Epithelial cell of proximal tubule (primary cell): Measurements from ENCODE around the gene NINJ1. TPM values are rescaled to one million over a fixed set of nuclear protein-coding genes. Genes with fewer than 3 reads are reported as not detected.
A peak's percentile ranks its signal among the peaks of the same experiment; 100 is the strongest.

Experiments
- DNase-seq: peaks from one replicate; pipeline ENCODE4 v3.0.0-alpha.2; 2011; ENCODE audit warnings: low read depth
- H3K4me3 ChIP-seq: 2 replicates; pipeline ENCODE4 v1.5.1; 2011; ENCODE audit warnings: low read depth, mild to moderate bottlenecking, low read length
- total RNA-seq: library from RNA; depleted of rRNA; stranded (reverse); fragments of >200 nt; gene quantifications from 2 replicates; pipeline ENCODE4 v1.2.3, GENCODE V29; 2015
- TF ChIP-seq, protein P1 (sequence below): conservative IDR thresholded peaks from 2 replicates; pipeline ENCODE4 v1.5.1; 2012; ENCODE audit warnings: low read depth, mild to moderate bottlenecking, low read length

Gene NINJ1
- total RNA-seq, 1 donor from 2014 or later = 59.0 TPM

- H3K4me3 ChIP-seq = no peak overlapping the region
- DNase-seq = peak; percentile 9
- TF ChIP-seq, protein P1, sequence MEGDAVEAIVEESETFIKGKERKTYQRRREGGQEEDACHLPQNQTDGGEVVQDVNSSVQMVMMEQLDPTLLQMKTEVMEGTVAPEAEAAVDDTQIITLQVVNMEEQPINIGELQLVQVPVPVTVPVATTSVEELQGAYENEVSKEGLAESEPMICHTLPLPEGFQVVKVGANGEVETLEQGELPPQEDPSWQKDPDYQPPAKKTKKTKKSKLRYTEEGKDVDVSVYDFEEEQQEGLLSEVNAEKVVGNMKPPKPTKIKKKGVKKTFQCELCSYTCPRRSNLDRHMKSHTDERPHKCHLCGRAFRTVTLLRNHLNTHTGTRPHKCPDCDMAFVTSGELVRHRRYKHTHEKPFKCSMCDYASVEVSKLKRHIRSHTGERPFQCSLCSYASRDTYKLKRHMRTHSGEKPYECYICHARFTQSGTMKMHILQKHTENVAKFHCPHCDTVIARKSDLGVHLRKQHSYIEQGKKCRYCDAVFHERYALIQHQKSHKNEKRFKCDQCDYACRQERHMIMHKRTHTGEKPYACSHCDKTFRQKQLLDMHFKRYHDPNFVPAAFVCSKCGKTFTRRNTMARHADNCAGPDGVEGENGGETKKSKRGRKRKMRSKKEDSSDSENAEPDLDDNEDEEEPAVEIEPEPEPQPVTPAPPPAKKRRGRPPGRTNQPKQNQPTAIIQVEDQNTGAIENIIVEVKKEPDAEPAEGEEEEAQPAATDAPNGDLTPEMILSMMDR = peak; percentile 98
Observed at GRCh38 chr9:93159601-93160471, 25.8 kb upstream of the NINJ1 start.

DNA sequence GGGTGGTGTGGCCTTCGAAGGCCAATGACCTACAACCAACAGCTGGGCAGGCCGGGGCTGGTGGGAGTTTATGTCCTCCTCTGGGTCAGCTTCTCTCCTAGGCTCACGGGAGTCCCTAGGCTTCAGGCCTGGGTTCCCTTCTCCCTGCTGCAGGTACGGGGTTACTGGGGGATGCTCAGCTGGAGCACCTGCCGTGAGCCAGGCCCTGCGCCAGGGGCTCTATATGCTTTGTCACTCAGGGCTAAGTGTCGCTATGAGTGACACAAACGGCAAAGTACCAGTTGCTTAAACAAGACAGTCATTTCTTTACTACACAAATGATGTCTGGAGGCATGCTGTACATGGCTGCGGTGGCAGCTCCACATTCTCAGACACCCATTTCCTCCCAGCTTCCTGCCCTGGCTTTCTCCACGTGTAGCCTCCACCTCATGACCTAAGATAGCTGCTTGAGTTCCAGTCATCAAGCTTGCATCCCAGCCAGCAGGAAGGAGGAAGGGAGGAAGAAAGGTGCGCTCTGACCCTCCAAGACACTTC is 22.5 kb upstream of the NINJ1 start:
- no peak for DNase-seq
- TF ChIP-seq, protein P1 = no peak
- no peak overlapping the region for H3K4me3 ChIP-seq

- H3K4me3 ChIP-seq = no peak overlapping the region
- no peak for DNase-seq
- TF ChIP-seq, protein P1 = no peak
Observed at GRCh38 chr9:93155716-93156474, 21.8 kb upstream of the NINJ1 start.

GRCh38 chr9:93154293-93154903 is 20.3 kb upstream of the NINJ1 start:
- DNase-seq = no peak
- TF ChIP-seq, protein P1 = peak; percentile 76
- no peak overlapping the region for H3K4me3 ChIP-seq

DNA sequence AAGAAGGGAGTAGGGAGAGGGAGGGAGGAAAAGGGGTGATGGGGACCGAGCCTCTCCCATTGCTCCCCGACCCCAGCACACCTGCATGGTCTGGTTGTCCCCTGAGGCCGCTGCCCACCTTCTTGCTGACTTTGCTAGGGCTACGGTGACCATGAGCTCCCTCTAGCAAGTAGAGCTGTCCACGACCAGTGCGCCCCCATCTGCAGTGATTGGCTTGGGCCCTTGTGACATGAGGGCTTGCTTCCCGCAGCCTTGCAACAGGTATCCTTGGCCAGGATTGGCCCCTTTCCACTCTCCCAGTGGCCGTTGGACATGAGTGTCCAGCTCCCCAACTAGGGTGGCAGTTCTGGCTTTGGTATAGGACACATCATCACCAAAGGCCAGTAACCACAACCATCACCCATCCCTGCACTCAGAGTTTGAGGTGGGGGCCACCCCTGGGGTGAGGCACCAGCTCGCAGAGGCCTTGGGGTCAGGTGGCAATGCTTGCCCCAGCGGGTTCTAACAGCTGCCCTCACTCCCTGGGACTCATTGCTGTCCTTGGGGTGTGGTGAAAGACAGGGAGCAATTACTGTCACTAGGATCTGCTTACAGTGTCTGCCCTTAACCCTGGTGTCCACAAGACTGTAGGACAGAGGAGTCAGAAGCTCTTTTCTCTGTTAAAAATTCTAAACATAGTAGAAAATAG is 17.2 kb upstream of the NINJ1 start:
- TF ChIP-seq, protein P1 = no peak
- no peak for DNase-seq
- no peak overlapping the region for H3K4me3 ChIP-seq

GRCh38 chr9:93149361-93149760 is 15.3 kb upstream of the NINJ1 start:
- H3K4me3 ChIP-seq = no peak overlapping the region
- DNase-seq = no peak
- TF ChIP-seq, protein P1 = no peak
